D721Med (cell line): Measurements from ENCODE around the gene TRAF3IP1.
"Not testable (repeated sequence)": the region's sequence is repeated elsewhere in the genome, so short reads cannot be mapped to it uniquely, and the experiment has no call there.

ENCODE experiments used
- DNase-seq: peaks from one replicate; pipeline ENCODE4 v3.0.0; 2011; ENCODE audit warnings: low spot score; ENCODE audit not compliant: insufficient read length
- FAIRE-seq: peaks from 2 replicates; lab custom pipeline; 2011; peaks lifted over from hg19 to GRCh38; lab: Jason Lieb, UNC
- CTCF ChIP-seq: IDR thresholded peaks from 2 replicates; pipeline ENCODE4 v1.5.1; 2012; ENCODE audit warnings: mild to moderate bottlenecking, control low read depth; ENCODE audit not compliant: insufficient read depth; ENCODE audit errors: missing control alignments

Gene TRAF3IP1

GRCh38 chr2:238326801-238327365 lies 6.6 kb downstream of the TRAF3IP1 start:
- DNase-seq (no peak), FAIRE-seq (no peak)
- no peak for TF ChIP-seq CTCF

- DNase-seq (no peak), FAIRE-seq (no peak)
- no peak for TF ChIP-seq CTCF
Measured at GRCh38 chr2:238327751-238328150, 7.4 kb downstream of the TRAF3IP1 start.

GRCh38 chr2:238330391-238330790 lies 10.1 kb downstream of the TRAF3IP1 start:
- FAIRE-seq, result no peak
- DNase-seq, result no peak
- no peak for TF ChIP-seq CTCF

DNA sequence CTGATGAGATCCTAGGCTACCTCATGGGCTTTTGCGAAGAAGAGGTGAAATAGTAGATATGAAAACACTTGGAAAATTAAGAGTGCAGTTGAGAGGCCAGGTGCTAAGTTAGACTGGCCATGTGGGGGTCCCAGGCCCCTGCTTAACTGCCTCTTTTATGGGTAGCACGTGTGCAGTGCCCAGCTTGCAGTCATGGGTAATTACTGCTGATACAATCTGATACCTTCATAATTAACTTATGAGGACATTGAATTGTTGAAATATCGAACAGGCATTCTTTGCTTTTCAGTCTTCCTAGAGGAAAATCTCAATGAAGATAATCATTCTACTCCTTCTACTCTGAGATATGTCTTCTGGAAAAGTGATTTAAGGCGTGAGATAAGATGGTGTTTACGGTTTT lies 11.6 kb downstream of the TRAF3IP1 start:
- FAIRE-seq, result no peak
- TF ChIP-seq CTCF, result no peak

DNA sequence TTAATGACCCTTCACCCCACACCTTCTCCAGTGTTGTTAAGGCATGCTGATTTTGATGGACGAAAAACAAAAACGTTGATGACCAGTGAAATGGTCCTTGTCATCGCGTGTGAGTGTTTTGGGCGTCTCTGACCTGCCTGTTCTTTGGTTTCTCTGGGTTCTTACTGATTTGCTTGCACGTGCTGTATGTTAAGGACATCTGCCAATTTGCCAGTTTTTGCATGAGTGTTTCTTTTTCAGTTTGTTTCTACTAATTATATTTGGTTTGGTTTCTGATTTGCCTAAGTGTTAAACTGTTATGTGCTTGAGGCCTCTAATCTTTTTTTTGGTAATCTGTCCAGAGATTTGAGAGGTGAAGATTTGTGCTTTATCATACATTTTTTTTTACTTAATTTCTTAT lies 14.6 kb downstream of the TRAF3IP1 start:
- no peak for TF ChIP-seq CTCF
- no peak for FAIRE-seq
- no peak for DNase-seq

More for the DNA sequence above, 11.6 kb downstream of the TRAF3IP1 start:
- DNase-seq, result no peak

DNA sequence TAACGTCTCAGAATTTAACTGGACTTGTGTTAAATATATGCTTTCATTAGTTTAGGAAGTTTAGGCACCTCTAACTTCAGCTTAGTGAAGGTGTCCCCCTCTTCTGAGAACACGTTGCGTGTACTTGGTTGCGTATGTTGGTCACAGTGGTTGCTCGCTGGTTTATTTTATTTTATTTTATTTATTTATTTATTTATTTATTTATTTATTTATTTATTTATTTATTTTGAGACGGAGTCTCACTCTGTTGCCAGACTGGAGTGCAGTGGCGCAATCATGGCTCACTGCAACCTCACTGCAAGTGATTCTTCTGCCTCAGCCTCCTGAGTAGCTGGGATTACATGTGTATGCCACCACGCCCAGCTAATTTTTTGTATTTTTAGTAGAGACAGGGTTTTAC lies 15.3 kb downstream of the TRAF3IP1 start:
- not testable (repeated sequence) for DNase-seq, FAIRE-seq

- no peak for TF ChIP-seq CTCF
- no peak for DNase-seq
- FAIRE-seq, result no peak
Measured at GRCh38 chr2:238336151-238336550, 15.8 kb downstream of the TRAF3IP1 start.
